Measurements from ENCODE around the gene ACACB. TPM values are rescaled to one million over a fixed set of nuclear protein-coding genes. Genes with fewer than 3 reads are reported as not detected.

Gene ACACB
- total and polyA plus RNA-seq, 2 experiments from 2014 or later, result 6.2 to 15.4 TPM

GRCh38 chr12:109273354-109273753 is 157.0 kb downstream of the ACACB start:
- Mint-ChIP-seq H3K4me3 (peak overlapping the region; percentile 31), H3K4me1 (peaks cover 15% of the 10 kb centered on the region), H3K9me3 (peaks cover 8% of the 10 kb centered on the region; the same call in 2 of the 3 replicates), H3K27ac (no peak overlapping the region), H3K36me3 (ENCODE audit: low read depth) (peaks cover 4% of the 10 kb centered on the region; the same call in 2 of the 3 replicates), H3K27me3 (ENCODE audit: insufficient read depth, low read depth, poor library complexity) (peaks cover 13% of the 10 kb centered on the region)
- Histone ChIP-seq H3K4me1 (ENCODE audit: insufficient read depth) (peaks cover 6% of the 10 kb centered on the region; the same call in 1 of the 2 replicates), H2AFZ (peak overlapping the region; percentile 70), H3K4me2 (peak overlapping the region; percentile 44), H3K36me3 (ENCODE audit: insufficient read depth) (no peaks in the 10 kb centered on the region), H4K20me1 (replicated peaks; ENCODE audit: insufficient read depth) (no peaks in the 10 kb centered on the region), H3K9me2 (ENCODE audit: insufficient read depth) (no peaks in the 10 kb centered on the region), H3F3A (replicated peaks; ENCODE audit: low read depth) (no peaks in the 10 kb centered on the region), H3K79me2 (replicated peaks; ENCODE audit: insufficient read depth) (no peaks in the 10 kb centered on the region), H3K27ac (ENCODE audit: low read depth) (no peak overlapping the region), H3K4me3 (peak overlapping the region; percentile 17; the same call in 1 of the 2 replicates), H3K27me3 (ENCODE audit: insufficient read depth) (no peaks in the 10 kb centered on the region)
- ATAC-seq (peak; percentile 90), DNase-seq (ENCODE audit: low spot score) (peak; percentile 74)
- TF ChIP-seq NANOG (IDR thresholded peaks at IDR 0.05; ENCODE audit: borderline replicate concordance) (no peak), EZH2phosphoT487 (IDR thresholded peaks at IDR 0.05; ENCODE audit: unreplicated experiment) (no peak), STAT1 (IDR thresholded peaks at IDR 0.05; ENCODE audit: unreplicated experiment) (no peak), CTCF (conservative IDR thresholded peaks at IDR 0.05; ENCODE audit: low read depth in 2 of 2) (no peak), EZH2 (IDR thresholded peaks at IDR 0.05; ENCODE audit: low read depth, unreplicated experiment) (no peak)

- no peak overlapping the region for H2AFZ ChIP-seq
- H3K27me3 Mint-ChIP-seq (ENCODE audit: insufficient read depth, low read depth, poor library complexity), result peaks cover 14% of the 10 kb centered on the region
- H3K27me3 ChIP-seq (ENCODE audit: insufficient read depth), result no peaks in the 10 kb centered on the region
- no peak overlapping the region for H3K4me3 ChIP-seq
- H3K4me3 Mint-ChIP-seq, result no peak overlapping the region
- no peaks in the 10 kb centered on the region for H3K79me2 ChIP-seq (replicated peaks; ENCODE audit: insufficient read depth)
- no peak overlapping the region for H3K27ac Mint-ChIP-seq
- peaks cover 8% of the 10 kb centered on the region; the same call in 2 of the 3 replicates for H3K9me3 Mint-ChIP-seq
- H3K36me3 Mint-ChIP-seq (ENCODE audit: low read depth), result peaks cover 4% of the 10 kb centered on the region; the same call in 2 of the 3 replicates
- H3K4me2 ChIP-seq, result no peak overlapping the region
- H3K4me1 ChIP-seq (ENCODE audit: insufficient read depth), result peaks cover 6% of the 10 kb centered on the region; the same call in 1 of the 2 replicates
- no peak for ATAC-seq
- no peaks in the 10 kb centered on the region for H3F3A ChIP-seq (replicated peaks; ENCODE audit: low read depth)
- H3K36me3 ChIP-seq (ENCODE audit: insufficient read depth), result no peaks in the 10 kb centered on the region
- H3K4me1 Mint-ChIP-seq, result peaks cover 19% of the 10 kb centered on the region
- H4K20me1 ChIP-seq (replicated peaks; ENCODE audit: insufficient read depth), result no peaks in the 10 kb centered on the region
- no peak for DNase-seq (ENCODE audit: low spot score)
- H3K27ac ChIP-seq (ENCODE audit: low read depth), result no peak overlapping the region
- no peaks in the 10 kb centered on the region for H3K9me2 ChIP-seq (ENCODE audit: insufficient read depth)
- TF ChIP-seq ZNF331 (CRISPR knock-in tag; IDR thresholded peaks at IDR 0.05; ENCODE audit: low read depth) (no peak), STAT1 (IDR thresholded peaks at IDR 0.05; ENCODE audit: unreplicated experiment) (no peak), ZNF462 (CRISPR knock-in tag; IDR thresholded peaks at IDR 0.05) (no peak), POLR2AphosphoS5 (IDR thresholded peaks at IDR 0.05; ENCODE audit: low read depth) (no peak), JUNB (IDR thresholded peaks at IDR 0.05; ENCODE audit: unreplicated experiment) (no peak), CTCF (conservative IDR thresholded peaks at IDR 0.05; ENCODE audit: low read depth in 2 of 2) (no peak), EZH2 (IDR thresholded peaks at IDR 0.05; ENCODE audit: low read depth, unreplicated experiment) (no peak), ETS1 (IDR thresholded peaks at IDR 0.05) (no peak), NANOG (IDR thresholded peaks at IDR 0.05; ENCODE audit: borderline replicate concordance) (no peak)
These were observed 158.0 kb downstream of the ACACB start for GRCh38 chr12:109274381-109274780.

Data from GM23338 (cell line).